MCF 10A (cell line): Measurements from ENCODE around the gene MAN1A1. TPM values are rescaled to one million over a fixed set of nuclear protein-coding genes. Genes with fewer than 3 reads are reported as not detected.

Experiments
- BruUV-seq: library from RNA; stranded (reverse); fragments of 400-500 nt; replicated peaks from 2 replicates; lab custom pipeline; 2021; lab: Mats Ljungman, UMichigan
- CTCF ChIA-PET: fragments of 300-600 bp; sonication (Branson Sonifier 250); formaldehyde crosslinking; extraction: SDS; loops from one replicate; lab custom pipeline; 2021; ENCODE audit warnings: antibody characterized with exemption, inconsistent platforms; lab: Yijun Ruan, JAX
- POLR2A ChIA-PET: fragments of 300-600, 350-650 bp; sonication (Branson Sonifier 250); formaldehyde crosslinking; extraction: SDS; loops from one replicate; lab custom pipeline; 2020; ENCODE audit warnings: antibody characterized with exemption, inconsistent platforms; lab: Yijun Ruan, JAX
- DNase-seq: peaks from one replicate; pipeline ENCODE4 v3.0.0-alpha.2; 2018; ENCODE audit not compliant: unreplicated experiment
- H3K27ac Mint-ChIP-seq: one replicate; pipeline ENCODE4 v1.8.0; 2022; ENCODE audit warnings: mild to moderate bottlenecking, low read depth, mixed read lengths; ENCODE audit not compliant: unreplicated experiment
- H3K27me3 Mint-ChIP-seq: one replicate; pipeline ENCODE4 v1.8.0; 2022; ENCODE audit warnings: mixed read lengths; ENCODE audit not compliant: insufficient read depth, unreplicated experiment
- H3K36me3 Mint-ChIP-seq: one replicate; pipeline ENCODE4 v1.8.0; 2022; ENCODE audit warnings: mild to moderate bottlenecking, moderate library complexity, mixed read lengths; ENCODE audit not compliant: insufficient read depth, unreplicated experiment
- H3K4me1 Mint-ChIP-seq: one replicate; pipeline ENCODE4 v1.8.0; 2022; ENCODE audit warnings: mixed read lengths; ENCODE audit not compliant: insufficient read depth, unreplicated experiment
- H3K4me3 Mint-ChIP-seq: one replicate; pipeline ENCODE4 v1.8.0; 2022; ENCODE audit warnings: mild to moderate bottlenecking, moderate library complexity, mixed read lengths; ENCODE audit not compliant: unreplicated experiment
- H3K9me3 Mint-ChIP-seq: one replicate; pipeline ENCODE4 v1.8.0; 2022; ENCODE audit warnings: mixed read lengths; ENCODE audit not compliant: unreplicated experiment
- intact Hi-C: fragments of 100-400 bp; cut with micrococcal nuclease; formaldehyde crosslinking; loops from 2 replicates; pipeline ENCODE4 v1.14.1; 2022
- total RNA-seq: library from RNA; stranded (reverse); gene quantifications from 2 replicates; pipeline ENCODE4 v1.2.3, GENCODE V29; 2022
- TF ChIP-seq, protein P1 (sequence below): fragments of 200-600 bp; IDR thresholded peaks from one replicate; pipeline ENCODE4 v1.8.0; 2022; ENCODE audit warnings: antibody characterized with exemption, mild to moderate bottlenecking; ENCODE audit not compliant: unreplicated experiment

The MAN1A1 gene
- total RNA-seq, 1 experiment from 2014 or later: 1.3 TPM

DNA sequence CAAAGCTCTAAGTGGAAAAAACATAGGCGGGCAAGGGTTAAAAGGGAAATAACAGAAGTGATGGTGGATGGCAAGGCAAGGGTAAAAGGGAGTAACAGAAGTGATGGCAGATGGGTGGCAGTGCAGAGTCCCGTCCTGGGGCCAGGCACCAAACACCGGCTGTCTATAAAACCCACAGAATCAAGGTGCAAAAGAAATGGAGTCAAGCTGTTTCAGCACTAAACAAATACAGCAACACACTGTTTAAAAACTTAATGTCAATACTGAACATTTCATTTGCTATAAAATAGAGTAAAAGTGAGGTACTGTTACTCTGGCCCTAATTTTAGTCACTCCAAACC lies 87.6 kb downstream of the MAN1A1 start:
- POLR2A ChIA-PET: interaction anchor here (1.2 kb wide), 1 partner anchor 10 kb away, joined by 3 read pairs; no protein-coding TSS in a partner anchor
- no peak for DNase-seq
- no peaks in the 10 kb centered on the region for H3K27me3 Mint-ChIP-seq
- BruUV-seq: no TSS peak
- no peak overlapping the region for H3K4me3 Mint-ChIP-seq
- TF ChIP-seq, protein P1, sequence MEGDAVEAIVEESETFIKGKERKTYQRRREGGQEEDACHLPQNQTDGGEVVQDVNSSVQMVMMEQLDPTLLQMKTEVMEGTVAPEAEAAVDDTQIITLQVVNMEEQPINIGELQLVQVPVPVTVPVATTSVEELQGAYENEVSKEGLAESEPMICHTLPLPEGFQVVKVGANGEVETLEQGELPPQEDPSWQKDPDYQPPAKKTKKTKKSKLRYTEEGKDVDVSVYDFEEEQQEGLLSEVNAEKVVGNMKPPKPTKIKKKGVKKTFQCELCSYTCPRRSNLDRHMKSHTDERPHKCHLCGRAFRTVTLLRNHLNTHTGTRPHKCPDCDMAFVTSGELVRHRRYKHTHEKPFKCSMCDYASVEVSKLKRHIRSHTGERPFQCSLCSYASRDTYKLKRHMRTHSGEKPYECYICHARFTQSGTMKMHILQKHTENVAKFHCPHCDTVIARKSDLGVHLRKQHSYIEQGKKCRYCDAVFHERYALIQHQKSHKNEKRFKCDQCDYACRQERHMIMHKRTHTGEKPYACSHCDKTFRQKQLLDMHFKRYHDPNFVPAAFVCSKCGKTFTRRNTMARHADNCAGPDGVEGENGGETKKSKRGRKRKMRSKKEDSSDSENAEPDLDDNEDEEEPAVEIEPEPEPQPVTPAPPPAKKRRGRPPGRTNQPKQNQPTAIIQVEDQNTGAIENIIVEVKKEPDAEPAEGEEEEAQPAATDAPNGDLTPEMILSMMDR: no peak
- peaks cover 13% of the 10 kb centered on the region for H3K4me1 Mint-ChIP-seq
- peaks cover 6% of the 10 kb centered on the region for H3K36me3 Mint-ChIP-seq
- peak overlapping the region; percentile 85 for H3K27ac Mint-ChIP-seq
- intact Hi-C loops: no loop called here
- H3K9me3 Mint-ChIP-seq: no peaks in the 10 kb centered on the region
- CTCF ChIA-PET: no interaction called here

DNA sequence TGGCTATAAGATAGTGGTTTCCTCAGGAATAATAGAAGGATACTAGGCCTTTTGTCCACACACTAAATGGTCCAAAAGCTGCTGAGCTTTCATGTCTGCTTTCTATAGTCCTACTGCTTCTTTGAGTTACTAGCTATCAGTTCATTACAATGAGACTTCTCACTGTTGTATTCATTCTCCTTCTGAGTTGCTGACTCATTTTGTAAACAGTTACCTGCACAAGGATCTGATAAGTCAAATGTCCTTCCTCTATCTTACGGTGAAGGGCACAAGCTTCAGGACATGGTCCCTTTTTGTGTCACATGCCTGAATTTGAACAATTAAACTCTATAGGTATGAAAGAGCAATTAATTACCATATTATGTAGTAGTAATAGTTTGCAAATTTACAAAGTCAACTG lies 90.5 kb downstream of the MAN1A1 start:
- H3K4me1 Mint-ChIP-seq: peaks cover 15% of the 10 kb centered on the region
- intact Hi-C loops: no loop called here
- DNase-seq: peak; percentile 19
- TF ChIP-seq, protein P1: no peak
- H3K9me3 Mint-ChIP-seq: no peaks in the 10 kb centered on the region
- no TSS peak for BruUV-seq
- H3K27me3 Mint-ChIP-seq: no peaks in the 10 kb centered on the region
- no peak overlapping the region for H3K4me3 Mint-ChIP-seq
- POLR2A ChIA-PET: interaction anchor here (0.6 kb wide), 1 partner anchor 20 kb away, joined by 3 read pairs; no protein-coding TSS in a partner anchor
- CTCF ChIA-PET: interaction anchor here (1.1 to 2.2 kb wide), 3 partner anchors 12 to 130 kb away, joined by 3 to 6 read pairs (median 3); no protein-coding TSS in a partner anchor
- H3K27ac Mint-ChIP-seq: no peak overlapping the region
- H3K36me3 Mint-ChIP-seq: peaks cover 6% of the 10 kb centered on the region

DNA sequence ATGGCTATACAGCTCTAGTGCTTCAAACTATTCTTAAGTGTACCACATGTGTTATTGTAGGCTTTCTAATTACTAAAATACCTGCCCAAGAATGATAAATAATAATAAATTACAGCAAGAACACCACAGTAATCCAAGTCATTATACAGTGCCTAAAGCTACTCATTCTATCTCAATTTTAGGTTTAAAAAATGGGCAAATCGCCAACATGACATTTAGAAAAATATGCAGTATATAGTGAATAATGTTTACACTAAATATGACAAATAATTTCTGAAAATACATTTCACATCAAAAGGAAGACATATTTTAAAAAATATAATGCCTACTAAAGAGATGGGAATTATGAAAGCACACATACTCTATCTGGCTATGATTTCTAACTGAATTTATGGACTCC lies 91.8 kb downstream of the MAN1A1 start:
- CTCF ChIA-PET: interaction anchor here (0.7 kb wide), 1 partner anchor 110 kb away, joined by 3 read pairs; no protein-coding TSS in a partner anchor
- Mint-ChIP-seq H3K27ac (no peak overlapping the region), H3K27me3 (no peaks in the 10 kb centered on the region), H3K36me3 (peaks cover 6% of the 10 kb centered on the region), H3K4me3 (no peak overlapping the region), H3K9me3 (no peaks in the 10 kb centered on the region), H3K4me1 (peaks cover 15% of the 10 kb centered on the region)
- POLR2A ChIA-PET: no interaction called here
- DNase-seq: no peak
- no TSS peak for BruUV-seq
- TF ChIP-seq, protein P1: no peak
- intact Hi-C loops: no loop called here

DNA sequence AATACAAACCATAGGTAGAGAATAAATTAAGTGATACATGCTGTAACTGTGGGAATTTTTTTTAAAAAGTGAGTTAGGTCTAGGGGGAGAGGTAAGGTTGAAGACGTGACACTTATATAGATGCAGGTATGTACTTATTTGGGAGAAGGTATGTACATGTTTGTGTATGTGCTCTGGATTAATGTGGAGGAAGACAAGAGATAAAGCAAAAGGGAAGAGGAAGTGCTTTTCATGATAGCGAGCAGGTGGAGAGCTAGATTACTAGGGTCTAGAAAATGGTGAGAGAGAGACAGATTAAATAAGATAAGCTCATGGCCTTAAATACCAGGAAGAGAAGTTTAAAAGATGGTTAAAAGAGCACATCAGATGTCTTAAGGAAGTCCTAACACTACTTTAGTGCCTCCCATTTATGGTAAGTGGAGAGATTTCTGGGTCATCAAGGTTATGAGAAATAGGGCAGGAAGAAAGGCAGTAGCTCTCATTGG lies 92.5 kb downstream of the MAN1A1 start:
- H3K27ac Mint-ChIP-seq: no peak overlapping the region
- no peaks in the 10 kb centered on the region for H3K9me3 Mint-ChIP-seq
- no peak for DNase-seq
- peaks cover 15% of the 10 kb centered on the region for H3K4me1 Mint-ChIP-seq
- TF ChIP-seq, protein P1: no peak
- intact Hi-C loops: no loop called here
- H3K4me3 Mint-ChIP-seq: no peak overlapping the region
- BruUV-seq: no TSS peak
- H3K27me3 Mint-ChIP-seq: no peaks in the 10 kb centered on the region
- H3K36me3 Mint-ChIP-seq: peaks cover 6% of the 10 kb centered on the region
- CTCF ChIA-PET: interaction anchor here (0.7 kb wide), 1 partner anchor 109 kb away, joined by 3 read pairs; no protein-coding TSS in a partner anchor
- POLR2A ChIA-PET: no interaction called here
